Skeletal muscle satellite cell (primary cell): ENCODE data around the gene BEAN1.
A peak's percentile ranks its signal among the peaks of the same experiment; 100 is the strongest.
"Not testable (repeated sequence)": the region's sequence is repeated elsewhere in the genome, so short reads cannot be mapped to it uniquely, and the experiment has no call there.

Experiments used
- H3K27me3 ChIP-seq: 2 replicates; pipeline ENCODE4 v1.7.0; 2013; ENCODE audit warnings: low read length; ENCODE audit not compliant: control insufficient read depth, insufficient read depth
- H3K36me3 ChIP-seq: 2 replicates; pipeline ENCODE4 v1.7.0; 2013; ENCODE audit warnings: mild to moderate bottlenecking, control low read depth, low read length; ENCODE audit not compliant: insufficient read depth
- H3K4me1 ChIP-seq: 2 replicates; pipeline ENCODE4 v1.7.0; 2013; ENCODE audit warnings: low read length; ENCODE audit not compliant: control insufficient read depth, insufficient read depth
- H3K4me2 ChIP-seq: 2 replicates; pipeline ENCODE4 v1.7.0; 2013; ENCODE audit warnings: mild to moderate bottlenecking, low read length
- H3K4me3 ChIP-seq: 2 replicates; pipeline ENCODE4 v1.7.0; 2013; ENCODE audit warnings: low read length
- H3K9ac ChIP-seq: 2 replicates; pipeline ENCODE4 v1.7.0; 2013; ENCODE audit warnings: mild to moderate bottlenecking, low read depth, low read length, moderate library complexity
- H3K9me3 ChIP-seq: replicated peaks from 2 replicates; pipeline ENCODE4 v1.7.0; 2013; ENCODE audit warnings: mild to moderate bottlenecking, control low read depth, low read length

BEAN1 gene

GRCh38 chr16:66509576-66509975, 82.5 kb downstream of the BEAN1 start:
- no peaks in the 10 kb centered on the region for H3K9me3 ChIP-seq
- no peak overlapping the region for H3K4me3 ChIP-seq
- no peaks in the 10 kb centered on the region for H3K36me3 ChIP-seq
- no peak overlapping the region for H3K4me2 ChIP-seq
- H3K27me3 ChIP-seq, result no peaks in the 10 kb centered on the region
- peaks cover 30% of the 10 kb centered on the region for H3K4me1 ChIP-seq
- no peak overlapping the region for H3K9ac ChIP-seq

GRCh38 chr16:66510298-66510697, 83.2 kb downstream of the BEAN1 start:
- Histone ChIP-seq H3K4me2 (no peak overlapping the region), H3K9ac (no peak overlapping the region), H3K9me3 (no peaks in the 10 kb centered on the region), H3K27me3 (no peaks in the 10 kb centered on the region), H3K36me3 (no peaks in the 10 kb centered on the region), H3K4me1 (peaks cover 32% of the 10 kb centered on the region), H3K4me3 (no peak overlapping the region)

- no peaks in the 10 kb centered on the region for H3K27me3 ChIP-seq
- peak overlapping the region; percentile 66 for H3K4me2 ChIP-seq
- no peak overlapping the region for H3K4me3 ChIP-seq
- H3K4me1 ChIP-seq, result peaks cover 38% of the 10 kb centered on the region
- H3K9me3 ChIP-seq, result no peaks in the 10 kb centered on the region
- no peaks in the 10 kb centered on the region for H3K36me3 ChIP-seq
- no peak overlapping the region for H3K9ac ChIP-seq
Observed at GRCh38 chr16:66510711-66511601, 83.9 kb downstream of the BEAN1 start.

GRCh38 chr16:66511602-66512271, 84.6 kb downstream of the BEAN1 start:
- Histone ChIP-seq H3K4me3 (peak overlapping the region; percentile 26), H3K27me3 (no peaks in the 10 kb centered on the region), H3K36me3 (no peaks in the 10 kb centered on the region), H3K9me3 (no peaks in the 10 kb centered on the region), H3K4me1 (peaks cover 45% of the 10 kb centered on the region), H3K4me2 (peak overlapping the region; percentile 66), H3K9ac (peak overlapping the region; percentile 0)

- no peaks in the 10 kb centered on the region for H3K36me3 ChIP-seq
- H3K27me3 ChIP-seq, result no peaks in the 10 kb centered on the region
- H3K4me1 ChIP-seq, result peaks cover 51% of the 10 kb centered on the region
- peak overlapping the region; percentile 0 for H3K9ac ChIP-seq
- H3K4me3 ChIP-seq, result no peak overlapping the region
- H3K9me3 ChIP-seq, result no peaks in the 10 kb centered on the region
- H3K4me2 ChIP-seq, result peak overlapping the region; percentile 66
Observed at GRCh38 chr16:66512272-66513110, 85.4 kb downstream of the BEAN1 start.

- Histone ChIP-seq H3K4me3 (no peak overlapping the region), H3K27me3 (no peaks in the 10 kb centered on the region), H3K36me3 (no peaks in the 10 kb centered on the region), H3K9ac (no peak overlapping the region), H3K9me3 (no peaks in the 10 kb centered on the region), H3K4me2 (no peak overlapping the region), H3K4me1 (peaks cover 56% of the 10 kb centered on the region)
Observed at GRCh38 chr16:66513111-66513723, 86.1 kb downstream of the BEAN1 start.

GRCh38 chr16:66514391-66514790, 87.3 kb downstream of the BEAN1 start:
- not testable (repeated sequence) for H3K4me3 ChIP-seq, H3K36me3 ChIP-seq, H3K4me2 ChIP-seq, H3K27me3 ChIP-seq, H3K9ac ChIP-seq, H3K9me3 ChIP-seq
- peaks cover 56% of the 10 kb centered on the region for H3K4me1 ChIP-seq

GRCh38 chr16:66514980-66515595, 88.0 kb downstream of the BEAN1 start:
- not testable (repeated sequence) for H3K27me3 ChIP-seq, H3K9ac ChIP-seq, H3K9me3 ChIP-seq, H3K4me2 ChIP-seq, H3K4me3 ChIP-seq, H3K36me3 ChIP-seq
- peaks cover 56% of the 10 kb centered on the region for H3K4me1 ChIP-seq

- Histone ChIP-seq H3K9me3 (no peaks in the 10 kb centered on the region), H3K36me3 (no peaks in the 10 kb centered on the region), H3K9ac (peak overlapping the region; percentile 45), H3K4me3 (no peak overlapping the region), H3K4me1 (peaks cover 56% of the 10 kb centered on the region), H3K27me3 (no peaks in the 10 kb centered on the region), H3K4me2 (peak overlapping the region; percentile 51)
Observed at GRCh38 chr16:66515596-66516508, 88.8 kb downstream of the BEAN1 start.

- H3K27me3 ChIP-seq, result no peaks in the 10 kb centered on the region
- peak overlapping the region; percentile 16 for H3K4me3 ChIP-seq
- H3K9ac ChIP-seq, result peak overlapping the region; percentile 45
- H3K9me3 ChIP-seq, result no peaks in the 10 kb centered on the region
- no peaks in the 10 kb centered on the region for H3K36me3 ChIP-seq
- H3K4me2 ChIP-seq, result peak overlapping the region; percentile 51
- H3K4me1 ChIP-seq, result peaks cover 55% of the 10 kb centered on the region
Observed at GRCh38 chr16:66516509-66516807, 89.4 kb downstream of the BEAN1 start.
